Karpas-422 (cell line): ENCODE measurements around the gene MFSD6L. TPM values are rescaled to one million over a fixed set of nuclear protein-coding genes. Genes with fewer than 3 reads are reported as not detected.

Experiments
- DNase-seq: peaks from one replicate; pipeline ENCODE4 v3.0.0-alpha.2; 2015
- H2AFZ ChIP-seq: fragments of 200-600 bp; sonication (generic); 2 replicates; pipeline ENCODE4 v1.6.1; 2014; ENCODE audit warnings: antibody characterized with exemption, low read length, mixed read lengths
- H3K27ac ChIP-seq: fragments of 200-600 bp; sonication (generic); 2 replicates; pipeline ENCODE4 v1.5.1; 2014; ENCODE audit warnings: mild to moderate bottlenecking, low read length, moderate library complexity
- H3K27me3 ChIP-seq: fragments of 200-600 bp; sonication (generic); 2 replicates; pipeline ENCODE4 v1.6.1; 2014; ENCODE audit warnings: low read length, mixed read lengths
- H3K36me3 ChIP-seq: fragments of 200-600 bp; sonication (generic); 2 replicates; pipeline ENCODE4 v1.6.1; 2014; ENCODE audit warnings: low read length, mixed read lengths; ENCODE audit not compliant: insufficient read depth
- H3K4me1 ChIP-seq: fragments of 200-600 bp; sonication (generic); 2 replicates; pipeline ENCODE4 v1.6.1; 2014; ENCODE audit warnings: mild to moderate bottlenecking, low read length, mixed read lengths
- H3K4me2 ChIP-seq: fragments of 200-600 bp; sonication (generic); 2 replicates; pipeline ENCODE4 v1.6.1; 2014; ENCODE audit warnings: low read length, low read depth, mild to moderate bottlenecking; ENCODE audit not compliant: poor library complexity, severe bottlenecking
- H3K4me3 ChIP-seq: fragments of 200-600 bp; sonication (generic); 2 replicates; pipeline ENCODE4 v1.5.1; 2014; ENCODE audit warnings: mild to moderate bottlenecking, antibody characterized with exemption, low read length, mixed read lengths
- H3K79me2 ChIP-seq: fragments of 200-600 bp; sonication (generic); 2 replicates; pipeline ENCODE4 v1.6.1; 2014; ENCODE audit warnings: mild to moderate bottlenecking, low read length, mixed read lengths
- H3K9ac ChIP-seq: fragments of 200-600 bp; sonication (generic); 2 replicates; pipeline ENCODE4 v1.6.0; 2014; ENCODE audit warnings: low read length
- H3K9me2 ChIP-seq: fragments of 200-600 bp; sonication (generic), shearing (Covaris generic); replicated peaks from 2 replicates; pipeline ENCODE4 v1.6.0; 2014; ENCODE audit warnings: mild to moderate bottlenecking, low read length, moderate library complexity; ENCODE audit not compliant: insufficient read depth
- H3K9me3 ChIP-seq: fragments of 300-700, 200-600 bp; sonication (generic); 2 replicates; pipeline ENCODE4 v1.6.1; 2014; ENCODE audit warnings: low read length, mixed read lengths
- H4K20me1 ChIP-seq: fragments of 200-600 bp; sonication (generic); 2 replicates; pipeline ENCODE4 v1.6.1; 2014; ENCODE audit warnings: mild to moderate bottlenecking, antibody characterized with exemption, low read length, low read depth; ENCODE audit not compliant: insufficient read depth
- total RNA-seq: library from RNA; depleted of rRNA; stranded (reverse); fragments of >200 nt; shearing (Covaris generic); gene quantifications from 2 replicates; pipeline ENCODE4 v1.2.3, GENCODE V29; 2014; ENCODE audit warnings: low replicate concordance

Gene MFSD6L
- total RNA-seq, 1 experiment from 2014 or later, result not detected

DNA sequence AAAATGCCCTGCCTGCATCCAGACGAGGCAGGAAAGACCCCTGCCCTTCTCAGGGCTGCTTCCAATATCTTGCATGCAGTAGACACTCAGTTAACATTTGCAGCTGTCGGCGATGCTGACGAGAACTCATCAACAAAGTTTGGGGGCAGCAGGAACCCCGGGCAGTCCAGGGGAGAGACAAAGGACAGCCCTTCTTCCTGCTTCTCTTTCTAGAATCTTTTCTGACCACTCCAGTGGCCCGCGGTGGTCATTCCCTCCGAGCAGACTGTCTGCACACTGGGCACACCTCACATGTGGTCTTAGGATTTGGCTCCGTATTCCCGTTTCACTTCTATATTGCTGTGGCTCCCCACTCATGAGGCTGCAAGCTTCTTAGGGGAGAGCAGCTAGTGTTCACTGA lies 31.0 kb upstream of the MFSD6L start:
- H3K36me3 ChIP-seq, result no peaks in the 10 kb centered on the region
- H3K9me3 ChIP-seq, result no peaks in the 10 kb centered on the region
- H3K4me2 ChIP-seq, result no peak overlapping the region
- no peaks in the 10 kb centered on the region for H3K4me1 ChIP-seq
- no peak for DNase-seq
- no peaks in the 10 kb centered on the region for H3K79me2 ChIP-seq
- H3K4me3 ChIP-seq, result no peak overlapping the region
- no peaks in the 10 kb centered on the region for H4K20me1 ChIP-seq
- H3K27ac ChIP-seq, result no peak overlapping the region
- no peak overlapping the region for H2AFZ ChIP-seq
- no peaks in the 10 kb centered on the region for H3K9me2 ChIP-seq
- H3K27me3 ChIP-seq, result no peaks in the 10 kb centered on the region
- no peak overlapping the region for H3K9ac ChIP-seq

DNA sequence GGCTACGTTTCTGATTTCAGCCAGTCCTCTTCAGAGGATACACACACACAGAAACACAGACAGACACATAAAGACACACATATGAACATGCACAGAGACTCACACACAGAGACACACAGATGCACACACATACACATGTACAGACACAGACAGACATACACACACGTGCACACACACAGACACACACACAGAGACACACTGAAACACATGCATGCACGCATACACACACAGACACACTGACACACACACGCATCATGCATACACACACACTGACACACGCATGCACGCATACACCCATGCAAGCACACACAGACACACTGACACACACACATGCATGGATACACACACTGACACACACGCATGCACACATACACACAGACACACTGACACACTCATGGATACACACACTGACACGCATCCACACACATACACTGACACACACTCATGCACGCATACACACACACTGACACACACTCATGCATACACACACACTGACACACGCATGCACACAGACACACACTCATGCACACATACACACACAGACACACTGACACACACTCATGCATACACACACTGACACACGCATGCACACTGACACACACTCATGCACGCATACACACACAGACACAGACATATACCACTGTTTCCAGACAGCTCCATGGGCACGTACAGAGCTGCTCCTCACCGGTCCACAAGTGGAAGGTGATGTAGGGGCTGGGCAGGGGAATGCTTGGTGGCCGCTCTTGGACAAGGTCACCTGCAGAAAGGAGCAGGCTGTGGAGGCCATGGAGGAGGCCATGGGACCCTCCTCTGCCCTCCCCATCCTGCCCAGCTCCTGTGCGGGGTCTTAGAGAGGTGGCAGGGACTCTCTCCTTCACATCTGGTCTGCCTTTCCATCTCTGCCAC lies 30.1 kb upstream of the MFSD6L start:
- H3K27ac ChIP-seq, result no peak overlapping the region
- no peak overlapping the region for H2AFZ ChIP-seq
- no peaks in the 10 kb centered on the region for H3K9me2 ChIP-seq
- no peaks in the 10 kb centered on the region for H3K4me1 ChIP-seq
- no peaks in the 10 kb centered on the region for H3K36me3 ChIP-seq
- no peak for DNase-seq
- no peak overlapping the region for H3K4me3 ChIP-seq
- H4K20me1 ChIP-seq, result no peaks in the 10 kb centered on the region
- no peak overlapping the region for H3K4me2 ChIP-seq
- no peaks in the 10 kb centered on the region for H3K79me2 ChIP-seq
- no peak overlapping the region for H3K9ac ChIP-seq
- peaks cover 3% of the 10 kb centered on the region; the same call in 1 of the 2 replicates for H3K9me3 ChIP-seq
- no peaks in the 10 kb centered on the region for H3K27me3 ChIP-seq

DNA sequence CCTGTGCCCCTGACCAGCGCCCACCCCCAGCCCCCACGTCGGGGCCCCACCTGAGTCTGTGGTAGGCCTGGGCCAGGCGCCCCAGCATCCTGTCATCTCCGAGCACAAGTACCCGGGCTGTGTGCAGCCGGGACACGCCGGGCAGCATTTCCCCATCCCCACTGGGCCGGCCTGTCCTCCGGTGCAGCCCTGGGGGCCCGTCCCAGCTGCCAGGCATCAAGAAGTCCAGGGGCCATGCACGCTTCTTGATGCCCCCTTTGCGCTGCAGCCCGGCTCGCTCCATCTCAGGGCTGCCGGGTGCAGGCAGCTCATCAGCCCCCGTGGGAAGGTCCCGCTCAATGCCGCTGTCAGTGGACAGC lies 29.3 kb upstream of the MFSD6L start:
- H3K79me2 ChIP-seq, result no peaks in the 10 kb centered on the region
- no peak overlapping the region for H3K9ac ChIP-seq
- no peaks in the 10 kb centered on the region for H3K27me3 ChIP-seq
- H3K9me2 ChIP-seq, result no peaks in the 10 kb centered on the region
- no peak overlapping the region for H3K4me3 ChIP-seq
- H2AFZ ChIP-seq, result no peak overlapping the region
- no peaks in the 10 kb centered on the region for H3K36me3 ChIP-seq
- H3K27ac ChIP-seq, result no peak overlapping the region
- no peak overlapping the region for H3K4me2 ChIP-seq
- H3K9me3 ChIP-seq, result peaks cover 4% of the 10 kb centered on the region; the same call in 1 of the 2 replicates
- H4K20me1 ChIP-seq, result no peaks in the 10 kb centered on the region
- DNase-seq, result no peak
- no peaks in the 10 kb centered on the region for H3K4me1 ChIP-seq

DNA sequence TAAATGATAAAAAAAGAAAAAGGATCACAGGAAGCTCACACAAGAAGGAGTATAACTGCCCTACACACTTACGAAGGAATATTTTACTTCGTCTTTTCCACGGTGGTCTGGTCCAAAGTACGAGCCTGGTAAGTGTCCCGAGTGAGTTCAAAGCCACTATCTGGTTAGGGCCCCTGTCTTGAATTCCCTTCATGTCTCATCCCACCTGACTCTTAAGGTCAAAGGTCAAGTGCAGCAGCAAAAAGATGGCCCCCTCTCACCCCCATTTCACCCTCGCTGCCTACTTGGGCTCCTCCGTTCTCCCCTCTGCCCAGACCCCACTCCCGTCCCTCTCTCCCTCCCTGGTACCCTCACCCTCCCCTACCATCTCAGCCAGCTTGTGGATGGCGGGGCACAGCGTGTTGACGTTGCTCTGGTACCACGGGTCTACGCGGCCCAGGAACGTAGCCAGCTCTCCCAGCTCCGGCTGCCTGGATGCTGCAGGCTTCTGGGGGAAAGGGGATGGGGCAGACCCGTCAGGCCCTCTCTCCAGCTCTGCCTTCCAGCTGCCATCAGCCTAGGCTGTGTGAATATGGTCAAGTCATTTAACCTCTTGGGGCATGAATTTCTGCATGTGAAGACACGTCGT lies 27.8 kb upstream of the MFSD6L start:
- Histone ChIP-seq H3K79me2 (no peaks in the 10 kb centered on the region), H3K9ac (no peak overlapping the region), H3K27ac (no peak overlapping the region), H3K4me1 (no peaks in the 10 kb centered on the region), H3K36me3 (no peaks in the 10 kb centered on the region), H3K9me3 (peaks cover 4% of the 10 kb centered on the region; the same call in 1 of the 2 replicates), H3K9me2 (no peaks in the 10 kb centered on the region), H3K4me2 (no peak overlapping the region), H2AFZ (no peak overlapping the region), H3K4me3 (no peak overlapping the region), H3K27me3 (no peaks in the 10 kb centered on the region), H4K20me1 (no peaks in the 10 kb centered on the region)
- DNase-seq, result no peak

DNA sequence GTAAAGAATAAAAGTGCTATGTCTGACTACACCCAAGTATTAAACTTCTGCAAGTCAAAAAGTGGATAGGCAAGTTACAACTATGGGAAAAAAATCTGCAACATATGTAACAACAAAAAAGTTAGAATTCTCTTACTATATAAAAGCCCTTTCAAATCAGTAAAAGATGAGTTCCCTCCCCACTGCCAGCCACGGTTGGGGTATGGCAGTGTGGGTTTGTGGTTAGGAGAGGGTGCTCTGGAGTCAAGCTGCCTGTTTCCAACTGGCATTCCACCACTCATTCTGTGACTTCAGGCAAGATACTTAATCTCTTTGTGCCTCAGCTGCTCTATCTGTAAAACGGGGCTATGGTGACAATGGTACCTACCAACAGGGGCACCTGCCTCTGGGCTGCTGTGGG lies 26.6 kb upstream of the MFSD6L start:
- no peak overlapping the region for H3K4me3 ChIP-seq
- H3K36me3 ChIP-seq, result no peaks in the 10 kb centered on the region
- no peak overlapping the region for H3K4me2 ChIP-seq
- H2AFZ ChIP-seq, result no peak overlapping the region
- peaks cover 4% of the 10 kb centered on the region; the same call in 1 of the 2 replicates for H3K9me3 ChIP-seq
- no peaks in the 10 kb centered on the region for H4K20me1 ChIP-seq
- H3K27ac ChIP-seq, result no peak overlapping the region
- no peaks in the 10 kb centered on the region for H3K27me3 ChIP-seq
- DNase-seq, result no peak
- no peaks in the 10 kb centered on the region for H3K79me2 ChIP-seq
- H3K9me2 ChIP-seq, result no peaks in the 10 kb centered on the region
- no peak overlapping the region for H3K9ac ChIP-seq
- no peaks in the 10 kb centered on the region for H3K4me1 ChIP-seq

DNA sequence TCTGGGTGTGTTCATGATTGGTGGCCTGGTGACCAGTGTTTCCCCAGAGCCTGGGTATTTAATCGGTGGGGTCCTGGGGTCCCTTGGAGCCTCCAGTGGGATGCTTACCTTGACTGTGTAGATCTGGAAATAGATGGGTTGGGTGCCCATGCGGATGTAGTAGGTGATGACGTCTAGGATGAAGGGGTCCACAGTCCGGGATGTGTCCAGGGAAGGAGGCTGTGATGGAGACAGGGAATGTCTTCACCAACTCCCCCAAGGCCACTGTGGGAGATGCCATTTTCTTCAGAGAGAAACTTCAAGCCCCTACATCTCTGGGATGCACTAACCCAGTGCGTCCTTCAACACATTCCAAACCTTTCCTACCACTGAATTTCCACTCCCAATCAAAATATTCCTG lies 24.1 kb upstream of the MFSD6L start:
- no peaks in the 10 kb centered on the region for H4K20me1 ChIP-seq
- no peak overlapping the region for H2AFZ ChIP-seq
- no peaks in the 10 kb centered on the region for H3K27me3 ChIP-seq
- no peak overlapping the region for H3K9ac ChIP-seq
- H3K27ac ChIP-seq, result no peak overlapping the region
- H3K9me2 ChIP-seq, result no peaks in the 10 kb centered on the region
- H3K36me3 ChIP-seq, result no peaks in the 10 kb centered on the region
- DNase-seq, result no peak
- no peak overlapping the region for H3K4me3 ChIP-seq
- peaks cover 4% of the 10 kb centered on the region; the same call in 1 of the 2 replicates for H3K9me3 ChIP-seq
- H3K4me2 ChIP-seq, result no peak overlapping the region
- H3K79me2 ChIP-seq, result no peaks in the 10 kb centered on the region
- H3K4me1 ChIP-seq, result no peaks in the 10 kb centered on the region

DNA sequence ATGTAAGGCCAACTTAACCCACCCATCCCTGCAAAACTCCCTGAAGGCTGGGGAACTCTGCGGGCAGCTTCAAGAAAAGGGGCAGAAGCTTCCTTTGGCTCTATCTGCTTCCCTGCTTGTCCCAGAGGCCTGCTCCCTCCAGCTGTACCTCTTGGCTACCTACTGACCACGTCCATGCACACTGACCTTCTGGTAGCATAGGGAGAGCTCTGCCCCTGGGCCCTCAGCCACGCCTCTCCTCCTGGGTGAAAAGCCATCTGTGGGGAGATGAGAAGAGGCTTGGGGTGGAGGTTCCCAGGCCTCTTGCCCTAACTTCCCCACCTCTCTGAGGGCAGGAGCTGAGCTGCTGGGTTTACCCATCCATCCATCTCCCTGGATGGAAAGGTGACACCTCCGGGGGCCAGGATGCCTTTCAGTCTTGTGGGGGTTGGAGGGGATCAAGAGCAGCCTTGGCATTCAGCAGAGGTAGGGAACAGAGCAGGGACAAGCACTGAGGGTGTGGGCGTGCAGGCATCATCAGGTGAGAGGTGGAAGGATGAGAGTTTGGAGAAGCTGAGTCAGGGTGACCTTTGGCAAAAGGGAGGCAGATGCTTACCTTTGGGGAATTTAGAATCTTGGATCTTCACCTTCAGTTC lies 23.4 kb upstream of the MFSD6L start:
- H3K9ac ChIP-seq, result no peak overlapping the region
- H3K27me3 ChIP-seq, result no peaks in the 10 kb centered on the region
- H3K79me2 ChIP-seq, result no peaks in the 10 kb centered on the region
- no peak overlapping the region for H3K27ac ChIP-seq
- H4K20me1 ChIP-seq, result no peaks in the 10 kb centered on the region
- H3K9me3 ChIP-seq, result peaks cover 4% of the 10 kb centered on the region; the same call in 1 of the 2 replicates
- no peak overlapping the region for H2AFZ ChIP-seq
- DNase-seq, result no peak
- no peak overlapping the region for H3K4me2 ChIP-seq
- no peaks in the 10 kb centered on the region for H3K9me2 ChIP-seq
- H3K36me3 ChIP-seq, result no peaks in the 10 kb centered on the region
- no peak overlapping the region for H3K4me3 ChIP-seq
- H3K4me1 ChIP-seq, result no peaks in the 10 kb centered on the region

DNA sequence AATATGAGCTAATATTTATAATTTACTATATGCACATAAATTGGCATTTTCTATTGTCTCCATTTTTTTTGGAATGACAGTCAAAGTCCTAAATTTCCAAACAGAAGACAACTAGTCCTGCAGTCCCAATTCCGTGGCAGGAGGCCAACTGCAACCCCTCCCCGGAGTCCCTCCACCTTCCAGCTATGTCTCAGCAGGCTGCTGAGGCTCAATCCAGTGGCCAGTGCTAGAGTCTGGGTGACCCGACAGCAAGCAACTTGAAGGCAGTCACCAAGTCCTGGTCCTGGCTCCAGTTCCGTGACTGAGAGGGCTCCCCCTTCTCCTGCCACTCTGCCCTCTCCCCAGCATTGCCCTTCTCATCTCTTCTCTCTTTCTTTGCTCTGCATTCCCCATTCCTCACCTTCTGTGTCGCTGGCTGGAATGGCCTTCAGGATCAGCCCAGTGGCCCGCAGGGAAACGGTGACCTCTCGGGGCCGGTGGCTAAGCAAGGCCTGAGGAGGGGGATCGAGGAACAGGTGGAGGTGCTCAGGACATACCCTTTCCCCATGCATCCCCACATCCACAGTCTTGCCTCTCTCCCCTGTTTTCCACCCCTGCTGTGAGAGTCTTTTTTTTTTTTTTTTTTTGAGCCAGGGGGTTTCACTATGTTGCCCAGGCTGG lies 22.4 kb upstream of the MFSD6L start:
- peaks cover 4% of the 10 kb centered on the region; the same call in 1 of the 2 replicates for H3K9me3 ChIP-seq
- H3K36me3 ChIP-seq, result no peaks in the 10 kb centered on the region
- no peak overlapping the region for H3K9ac ChIP-seq
- H3K79me2 ChIP-seq, result no peaks in the 10 kb centered on the region
- H3K4me1 ChIP-seq, result no peaks in the 10 kb centered on the region
- no peak overlapping the region for H3K4me2 ChIP-seq
- no peak for DNase-seq
- no peak overlapping the region for H3K4me3 ChIP-seq
- H3K27me3 ChIP-seq, result no peaks in the 10 kb centered on the region
- no peaks in the 10 kb centered on the region for H3K9me2 ChIP-seq
- no peak overlapping the region for H2AFZ ChIP-seq
- no peak overlapping the region for H3K27ac ChIP-seq
- no peaks in the 10 kb centered on the region for H4K20me1 ChIP-seq
